ENCODE results near the gene LMF1.
"Not testable (repeated sequence)": the region's sequence is repeated elsewhere in the genome, so short reads cannot be mapped to it uniquely, and the experiment has no call there.

LMF1 gene

DNA sequence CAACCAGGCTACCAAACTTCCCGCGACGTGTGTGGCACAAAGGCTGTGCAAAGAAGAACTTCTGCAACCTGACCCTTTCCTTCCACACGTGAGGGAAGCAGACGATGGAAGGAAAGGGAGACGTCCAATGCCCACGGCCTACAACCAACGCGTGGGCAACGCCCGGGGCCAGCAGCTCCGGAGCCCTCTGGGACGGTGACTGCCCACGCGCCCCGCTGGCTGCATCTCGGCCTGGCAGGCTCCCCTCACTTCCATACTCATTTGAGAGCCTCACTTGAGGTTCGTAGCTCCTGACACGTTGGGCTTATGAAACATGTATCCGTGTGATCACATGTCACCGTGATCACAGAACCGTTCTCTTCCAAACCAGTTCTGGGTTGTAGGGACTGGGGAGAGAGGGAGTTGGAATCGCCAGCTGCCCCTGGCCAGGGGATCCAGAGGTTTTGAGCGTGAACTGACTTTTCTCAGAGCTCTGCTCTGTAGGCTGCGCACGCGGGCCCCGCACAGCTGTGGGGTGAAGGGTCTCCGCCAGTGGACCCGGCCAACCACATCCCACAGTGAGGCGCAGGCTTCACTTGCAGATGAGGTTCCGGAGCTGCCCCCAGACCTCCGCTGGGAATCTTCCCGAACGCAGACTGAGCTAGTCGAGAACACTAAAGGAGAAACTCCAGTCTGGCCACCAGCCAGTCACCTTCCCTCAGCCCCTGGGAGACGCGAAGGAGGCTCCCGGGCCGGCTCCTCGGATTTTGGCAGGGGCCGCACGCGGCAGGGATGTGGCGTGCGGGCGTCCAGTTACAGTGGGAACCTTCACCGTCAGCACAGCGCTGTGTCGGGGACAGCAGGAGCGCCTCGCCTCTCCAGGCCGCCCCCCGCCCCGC, 1.0 kb downstream of the LMF1 start:
- no peak for DNase-seq

DNA sequence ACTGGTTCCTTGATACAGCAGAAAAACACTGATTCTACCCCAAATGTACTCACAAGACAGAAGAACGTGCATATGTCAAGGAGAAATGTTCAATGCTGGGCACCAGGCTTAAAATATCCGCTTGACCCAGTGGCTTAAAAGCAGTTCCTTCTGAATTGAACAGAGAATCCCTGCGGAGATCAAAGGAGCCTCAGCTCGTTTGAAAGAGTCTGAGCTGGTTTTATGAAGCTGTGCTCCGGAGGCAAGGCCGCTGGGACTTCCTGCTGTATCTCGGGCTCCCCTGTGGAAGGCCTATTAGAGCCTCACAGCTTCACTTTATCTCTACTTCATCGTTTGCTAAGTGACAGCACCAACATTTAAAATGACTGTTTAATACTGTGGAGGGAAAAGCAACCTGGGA, 2.2 kb downstream of the LMF1 start:
- DNase-seq, result no peak

DNA sequence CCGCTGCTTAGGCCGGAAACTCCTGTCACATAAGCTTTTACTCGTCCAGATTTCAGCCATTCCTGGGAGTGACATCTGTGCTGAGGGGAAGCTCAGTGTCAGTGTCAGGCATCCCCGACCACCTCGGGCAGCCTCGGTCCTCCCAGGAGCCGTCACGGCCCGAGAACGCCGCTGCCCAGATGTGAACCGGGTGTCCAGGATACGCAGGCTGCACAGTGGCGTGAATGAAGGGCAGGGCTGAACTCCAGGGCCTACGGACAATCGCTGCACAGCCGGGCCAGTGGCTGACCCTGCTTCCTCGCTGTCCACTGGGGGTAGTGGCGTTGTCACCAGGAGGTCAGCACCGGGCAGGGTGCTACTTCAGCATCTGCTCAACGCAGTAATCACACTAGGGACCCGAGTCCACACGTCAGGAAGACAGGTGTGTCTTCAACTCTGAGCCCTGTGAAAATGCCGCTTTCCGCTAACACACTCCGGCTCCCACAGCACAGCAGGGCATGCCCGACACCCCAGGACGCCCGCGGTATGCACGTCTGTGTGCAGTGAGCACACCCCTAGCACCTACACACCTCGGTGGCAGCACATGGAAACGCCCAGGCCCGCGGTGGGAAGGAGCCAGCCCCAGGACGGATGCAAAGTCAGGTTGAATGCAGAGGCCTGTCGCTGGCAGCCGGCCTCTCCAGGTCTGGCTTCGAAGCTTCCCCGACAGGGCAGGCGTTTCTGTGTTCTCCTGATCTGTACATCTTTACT, 3.1 kb downstream of the LMF1 start:
- no peak for DNase-seq

DNA sequence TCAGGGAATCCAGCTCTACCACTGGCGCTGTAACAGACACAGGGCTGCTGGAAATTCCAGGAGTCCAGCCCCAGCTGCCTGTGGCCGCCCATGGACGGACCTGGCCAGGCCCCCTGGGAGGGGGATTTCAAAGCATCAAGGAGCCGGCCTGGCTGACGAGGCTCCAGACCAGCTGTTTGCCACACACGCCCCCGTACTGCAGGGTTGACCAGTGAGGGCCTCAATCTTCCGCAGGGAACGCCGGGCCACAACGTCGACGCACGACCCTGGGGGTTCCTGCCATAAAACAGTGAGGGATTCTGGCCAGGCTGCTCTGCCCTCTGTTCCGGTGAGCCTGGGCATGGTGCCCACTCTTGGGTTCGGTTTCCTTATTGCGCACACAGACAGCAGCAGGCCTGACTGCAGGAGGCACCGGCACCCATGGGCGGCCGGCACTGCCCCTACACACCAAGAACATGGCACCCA, 3.7 kb downstream of the LMF1 start:
- no peak for DNase-seq

DNA sequence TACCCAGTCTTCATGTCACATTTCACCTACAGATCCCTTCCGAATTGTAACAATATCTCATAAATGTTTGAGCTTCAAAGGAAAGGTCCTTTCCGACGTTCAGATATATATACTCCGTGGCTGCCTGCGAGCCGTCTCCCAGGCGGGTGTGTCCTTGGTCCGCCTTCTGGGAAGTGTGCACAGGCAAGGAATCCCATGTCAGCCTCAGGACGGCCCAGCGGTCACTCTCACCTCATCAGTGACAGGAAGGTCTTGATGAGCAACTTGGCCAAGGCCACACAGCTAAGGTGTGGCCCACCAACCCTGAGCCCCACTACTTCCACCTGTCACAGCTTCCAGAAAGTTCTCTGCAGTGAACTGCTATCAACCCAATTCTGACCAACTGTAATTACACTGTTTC, 4.3 kb downstream of the LMF1 start:
- DNase-seq, result no peak

DNA sequence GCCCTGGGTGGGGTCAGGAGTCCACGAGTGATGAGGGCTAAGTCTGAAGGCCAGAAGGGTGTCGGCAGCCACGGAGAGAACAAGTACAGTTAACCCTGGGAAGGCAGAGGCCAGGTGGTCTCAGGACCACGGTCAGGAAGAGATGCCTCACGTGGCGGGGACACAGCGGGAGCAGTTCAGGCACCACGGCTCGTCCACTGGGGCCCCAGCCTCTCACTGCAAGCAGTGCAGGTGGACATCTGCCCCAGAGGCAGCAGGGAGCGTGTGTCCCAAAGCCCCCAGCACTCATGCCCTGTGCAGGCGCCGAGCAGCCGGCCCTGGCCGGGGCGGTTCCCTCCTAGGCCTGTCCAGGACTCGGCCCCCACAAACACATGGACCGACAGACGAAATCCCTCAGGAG, 4.7 kb downstream of the LMF1 start:
- DNase-seq, result no peak

DNA sequence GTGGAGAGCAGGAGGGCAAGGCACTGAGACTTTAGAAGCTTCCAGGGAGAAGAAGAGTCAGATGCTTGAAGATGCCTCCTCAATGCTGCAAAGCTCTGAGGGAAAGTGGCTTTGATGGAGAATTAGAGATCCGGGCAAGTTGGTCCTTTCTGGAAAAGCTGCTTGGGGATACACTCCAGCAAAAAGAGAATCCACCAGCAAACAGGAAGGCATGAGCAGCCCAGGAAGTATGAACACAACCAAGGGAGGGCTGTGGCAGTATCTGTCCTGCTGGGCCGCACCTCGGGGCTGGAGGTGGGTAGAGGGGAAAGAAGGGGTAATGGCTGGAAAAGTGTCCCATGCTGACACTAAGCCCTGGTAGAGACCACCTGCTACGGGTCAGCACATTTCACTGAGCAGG, 5.3 kb downstream of the LMF1 start:
- no peak for DNase-seq

DNA sequence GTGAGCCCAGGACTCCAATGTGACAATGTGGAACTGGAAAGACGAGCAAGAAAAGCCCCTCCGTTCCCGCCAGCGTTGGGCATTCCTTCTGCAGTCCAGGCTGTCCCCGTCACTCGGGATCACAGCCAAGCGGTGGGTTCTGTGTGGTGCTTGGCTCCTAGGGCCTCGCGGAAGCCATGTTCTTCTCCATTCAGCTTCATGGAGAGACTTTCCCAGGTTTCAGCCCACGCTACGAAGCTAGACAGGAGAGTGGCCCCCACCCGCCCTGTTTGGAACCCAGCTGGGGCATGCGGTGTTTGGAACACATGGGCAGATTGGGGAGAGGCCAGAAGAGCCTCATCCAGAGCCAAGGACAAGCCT, 5.8 kb downstream of the LMF1 start:
- no peak for DNase-seq

DNA sequence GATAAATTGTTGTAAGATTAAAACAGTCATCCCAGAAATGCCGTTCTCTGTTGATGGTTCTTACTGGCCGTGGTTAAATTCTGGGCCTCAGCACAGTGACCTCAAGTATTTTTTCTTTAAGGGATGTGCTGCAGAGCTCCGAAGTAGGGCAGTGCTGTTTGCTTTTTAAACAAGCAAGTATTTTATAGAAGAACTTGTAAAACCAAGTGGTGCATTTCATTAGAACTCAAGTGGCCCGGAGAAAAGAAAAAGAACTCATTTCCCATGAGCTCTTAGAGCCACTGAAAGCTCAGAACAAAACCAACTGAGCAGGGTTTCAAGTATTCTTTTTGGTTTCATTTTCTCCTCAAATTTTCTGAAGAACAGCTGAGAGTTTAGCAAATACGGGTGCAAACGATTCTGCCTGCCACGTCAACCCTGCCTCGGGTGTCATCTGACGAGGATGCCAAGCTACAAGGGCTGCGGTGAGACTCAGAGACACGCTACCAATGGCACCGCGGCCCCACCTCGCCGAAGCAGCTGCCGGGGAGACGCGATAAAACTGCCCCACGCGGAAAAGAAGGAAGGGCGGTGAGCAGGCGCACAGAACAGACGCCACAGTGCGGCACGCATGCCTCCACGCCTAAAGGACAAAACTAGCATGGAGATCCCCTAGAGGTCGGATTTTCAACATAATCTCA, 6.3 kb downstream of the LMF1 start:
- peak; percentile 63 for DNase-seq

DNA sequence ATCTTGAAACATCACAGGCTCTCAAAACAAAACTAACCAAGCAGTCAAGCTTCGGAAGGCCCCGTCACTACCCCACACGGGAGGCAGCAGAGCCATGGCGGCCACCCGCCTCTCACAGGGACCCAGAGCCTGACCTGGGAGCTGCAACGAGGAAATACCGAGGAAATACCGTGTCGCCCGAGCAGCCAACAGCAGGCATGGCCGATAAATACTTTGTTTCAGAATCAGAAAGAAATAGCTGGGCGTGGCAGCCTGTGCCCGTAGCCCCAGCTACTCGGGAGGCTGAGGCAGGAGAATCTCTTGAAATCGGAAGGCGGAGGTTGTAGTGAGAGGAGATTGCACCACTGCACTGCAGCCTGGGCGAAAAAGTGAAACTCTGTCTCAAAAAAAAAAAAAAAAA, 6.9 kb downstream of the LMF1 start:
- no peak for DNase-seq

DNA sequence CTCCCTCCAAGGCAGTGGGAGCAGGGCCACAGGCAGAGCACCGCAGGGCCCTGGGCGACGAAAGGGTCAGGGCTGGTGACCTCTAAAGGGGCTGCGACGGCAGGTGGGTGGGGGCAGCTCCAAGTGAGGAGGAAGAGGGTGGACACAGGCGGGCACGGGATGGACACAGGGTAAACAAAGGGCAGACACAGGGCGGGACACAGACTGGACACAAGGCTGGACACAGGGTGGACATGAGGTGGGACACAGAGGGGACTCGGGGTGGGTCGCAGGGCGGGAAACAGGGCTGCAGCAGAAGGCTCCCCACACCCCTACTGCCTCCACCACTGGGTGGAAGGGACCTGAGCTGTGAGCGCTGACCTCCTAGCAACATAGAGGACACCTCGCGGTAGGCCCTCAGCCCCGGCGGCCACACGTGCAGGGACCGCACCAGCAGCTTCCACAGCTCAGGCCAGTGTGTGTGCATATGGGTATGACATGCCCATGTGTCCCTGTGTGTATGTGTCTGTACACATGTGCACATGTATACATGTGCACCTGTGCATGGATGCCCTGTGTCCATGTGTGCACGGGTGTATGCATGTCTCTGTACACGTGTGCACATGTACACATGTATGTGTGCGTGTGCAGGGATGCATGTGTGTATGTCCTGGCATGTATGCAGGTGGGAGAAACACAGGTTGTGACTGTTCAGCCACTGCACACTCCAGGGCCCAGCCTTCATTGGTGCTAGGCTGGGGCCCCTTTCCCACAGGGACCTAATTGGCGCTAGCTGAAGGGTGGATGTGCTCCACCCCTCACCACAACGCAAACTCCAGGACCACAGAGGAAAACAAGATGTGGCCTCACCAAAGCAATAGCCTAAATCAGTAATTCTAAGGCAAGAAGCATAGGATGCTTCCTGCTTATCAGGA, 7.6 kb downstream of the LMF1 start:
- no peak for DNase-seq

DNA sequence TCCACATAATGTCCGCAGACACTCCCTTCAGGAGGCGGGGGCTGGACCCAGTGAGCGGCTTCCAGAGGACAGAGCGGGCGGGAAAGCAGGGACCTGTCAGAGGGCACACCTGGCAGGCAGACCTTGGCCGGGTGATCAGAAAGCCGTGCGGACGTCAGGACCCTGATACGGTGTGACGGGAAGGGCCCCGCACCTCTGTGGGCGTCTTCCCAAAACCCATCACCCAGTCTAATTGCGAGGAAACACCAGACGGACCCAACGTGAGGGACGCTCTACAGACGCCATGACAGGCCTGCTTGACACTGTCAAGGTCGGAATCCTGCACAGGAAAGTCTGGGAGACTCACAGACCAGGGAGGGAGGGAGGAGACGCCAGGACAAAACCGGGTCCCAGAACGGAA, 8.4 kb downstream of the LMF1 start:
- DNase-seq, result no peak

DNA sequence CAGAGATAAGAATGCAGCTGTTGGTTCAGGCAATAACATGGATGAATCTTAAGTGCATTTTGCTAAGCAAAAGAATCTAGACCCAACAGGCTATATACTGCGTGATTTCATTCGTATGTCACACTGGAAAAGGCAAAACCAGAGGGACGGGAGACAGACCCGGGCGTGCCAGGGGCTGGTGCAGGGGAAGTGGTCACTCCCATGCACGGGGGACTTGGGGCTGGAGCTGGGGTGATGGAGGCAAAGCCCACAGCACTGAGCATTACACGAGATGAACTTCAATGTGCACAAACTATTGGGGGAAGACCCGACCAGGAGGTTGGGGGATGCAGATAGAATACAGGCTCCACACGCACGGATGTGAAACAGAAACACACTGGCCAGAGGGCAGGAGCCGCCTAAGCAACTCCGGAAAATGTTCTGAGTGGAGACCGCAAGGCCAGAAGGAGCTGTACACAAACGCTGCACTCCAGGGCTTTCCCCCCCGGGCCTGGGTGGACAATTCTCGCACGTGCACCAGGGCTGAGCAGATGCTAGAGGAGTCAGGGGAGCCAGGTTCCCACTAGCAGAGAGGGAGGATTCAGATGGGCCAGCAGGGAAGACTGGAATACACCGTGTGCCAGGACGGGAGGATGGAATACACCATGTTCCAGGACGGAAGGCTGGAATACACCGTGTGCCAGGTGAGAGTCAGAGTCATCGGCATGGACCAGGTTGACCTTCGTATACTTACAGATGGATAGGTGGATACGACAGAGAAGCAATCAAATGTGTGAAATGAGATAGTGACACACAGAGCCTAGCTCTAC, 11.3 kb downstream of the LMF1 start:
- no peak for DNase-seq

DNA sequence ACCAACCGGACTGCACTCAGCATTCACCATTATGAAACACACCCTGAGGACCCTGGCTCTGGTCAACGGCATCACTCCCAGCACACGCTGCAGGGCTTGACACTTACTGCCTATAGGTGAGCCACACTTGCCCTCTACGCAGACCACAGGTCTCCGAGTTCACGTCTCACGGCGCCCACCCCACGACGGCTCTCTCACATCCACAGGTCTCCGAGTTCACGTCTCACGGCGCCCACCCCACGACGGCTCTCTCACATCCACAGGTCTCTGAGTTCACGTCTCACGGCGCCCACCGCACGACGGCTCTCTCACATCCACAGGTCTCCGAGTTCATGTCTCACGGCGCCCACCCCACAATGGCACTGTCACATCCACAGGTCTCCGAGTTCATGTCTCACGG, 15.0 kb downstream of the LMF1 start:
- not testable (repeated sequence) for DNase-seq

DNA sequence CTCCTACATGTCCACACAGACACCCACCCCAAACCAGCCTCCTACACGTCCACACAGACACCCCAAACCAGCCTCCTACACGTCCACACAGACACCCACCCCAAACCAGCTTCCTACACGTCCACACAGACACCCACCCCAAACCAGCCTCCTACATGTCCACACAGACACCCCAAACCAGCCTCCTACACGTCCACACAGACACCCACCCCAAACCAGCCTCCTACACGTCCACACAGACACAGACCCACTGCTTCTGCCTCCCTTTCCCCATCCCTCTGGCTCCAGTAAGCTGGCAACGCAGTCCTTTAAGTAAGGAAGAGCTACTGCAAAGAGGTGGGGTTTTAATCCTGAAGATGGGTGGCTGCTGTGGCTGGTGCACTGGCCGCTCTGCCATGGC, 17.0 kb downstream of the LMF1 start:
- not testable (repeated sequence) for DNase-seq

DNA sequence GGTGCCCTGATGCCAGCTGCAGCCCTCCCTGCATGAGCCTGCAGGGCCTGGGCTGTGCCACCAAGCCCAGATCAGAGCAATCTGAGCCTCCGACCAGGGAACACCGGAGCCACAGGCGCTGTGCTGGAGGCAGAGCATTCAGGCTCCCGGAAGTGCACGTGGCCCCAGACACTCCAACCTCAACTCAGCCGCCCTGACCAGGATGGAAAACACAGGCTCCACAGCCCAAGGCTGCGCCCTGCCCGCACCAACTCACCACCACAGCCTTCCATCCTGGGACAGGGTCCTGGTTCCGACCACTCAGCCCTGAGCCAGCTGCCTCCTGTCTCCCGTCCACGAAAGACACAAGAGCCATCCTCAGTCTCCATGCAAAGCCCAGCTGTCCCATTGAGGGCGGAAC, 18.5 kb downstream of the LMF1 start:
- no peak for DNase-seq

DNA sequence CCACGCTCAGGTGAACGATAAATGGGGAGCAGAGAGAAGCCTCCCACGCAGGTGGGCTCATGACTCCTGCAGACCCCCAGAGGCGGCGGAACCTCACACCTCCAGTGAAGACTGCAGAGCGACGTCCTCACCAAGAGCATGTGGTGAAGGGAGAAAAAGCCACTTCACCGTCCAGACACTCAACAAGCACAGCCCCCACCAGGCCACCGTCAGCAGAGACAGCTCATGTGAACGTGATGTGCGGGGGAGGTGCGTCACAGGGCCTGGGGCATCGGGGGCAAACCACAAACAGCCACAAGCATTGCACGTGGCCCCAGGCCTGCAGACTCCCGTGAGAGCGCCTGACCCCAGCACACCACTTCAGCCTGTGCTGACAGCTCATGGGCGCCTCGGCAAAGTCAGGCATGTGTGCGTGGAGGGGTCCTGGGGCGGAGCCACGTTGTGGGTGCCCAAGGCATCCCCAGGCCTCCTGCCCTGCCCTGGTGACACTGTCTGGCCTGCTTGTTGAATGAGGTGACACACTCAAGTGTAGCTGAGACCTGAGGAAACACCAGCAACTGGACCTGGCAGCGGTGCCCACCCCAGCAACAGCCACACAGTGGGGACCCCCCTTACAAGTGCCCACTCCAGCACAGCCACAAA, 19.0 kb downstream of the LMF1 start:
- DNase-seq, result no peak

DNA sequence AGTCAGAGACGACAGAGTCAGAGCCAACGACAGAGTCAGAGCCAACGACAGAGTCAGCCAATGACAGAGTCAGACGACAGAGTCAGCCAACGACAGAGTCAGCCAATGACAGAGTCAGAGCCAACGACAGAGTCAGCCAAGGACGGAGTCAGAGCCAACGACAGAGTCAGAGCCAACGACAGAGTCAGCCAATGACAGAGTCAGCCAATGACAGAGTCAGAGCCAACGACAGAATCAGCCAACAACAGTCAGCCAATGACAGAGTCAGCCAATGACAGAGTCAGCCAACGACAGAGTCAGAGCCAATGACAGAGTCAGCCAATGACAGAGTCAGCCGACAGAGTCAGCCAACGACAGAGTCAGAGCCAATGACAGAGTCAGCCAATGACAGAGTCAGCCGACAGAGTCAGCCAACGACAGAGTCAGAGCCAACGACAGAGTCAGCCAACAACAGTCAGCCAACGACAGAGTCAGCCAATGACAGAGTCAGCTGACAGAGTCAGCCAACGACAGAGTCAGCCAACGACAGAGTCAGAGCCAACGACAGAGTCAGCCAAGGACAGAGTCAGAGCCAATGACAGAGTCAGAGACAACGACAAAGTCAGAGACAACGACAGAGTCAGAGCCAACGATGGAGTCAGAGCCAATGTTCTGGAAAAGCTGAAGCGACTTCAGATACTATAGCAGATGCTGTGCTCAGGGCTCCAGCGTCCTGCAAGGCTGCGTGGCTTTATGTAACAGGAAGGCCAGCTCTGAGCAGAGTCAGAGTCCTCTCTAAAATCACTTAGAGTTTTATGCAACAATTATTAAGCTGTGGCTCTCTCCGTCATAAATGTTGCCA, 19.8 kb downstream of the LMF1 start:
- not testable (repeated sequence) for DNase-seq

DNA sequence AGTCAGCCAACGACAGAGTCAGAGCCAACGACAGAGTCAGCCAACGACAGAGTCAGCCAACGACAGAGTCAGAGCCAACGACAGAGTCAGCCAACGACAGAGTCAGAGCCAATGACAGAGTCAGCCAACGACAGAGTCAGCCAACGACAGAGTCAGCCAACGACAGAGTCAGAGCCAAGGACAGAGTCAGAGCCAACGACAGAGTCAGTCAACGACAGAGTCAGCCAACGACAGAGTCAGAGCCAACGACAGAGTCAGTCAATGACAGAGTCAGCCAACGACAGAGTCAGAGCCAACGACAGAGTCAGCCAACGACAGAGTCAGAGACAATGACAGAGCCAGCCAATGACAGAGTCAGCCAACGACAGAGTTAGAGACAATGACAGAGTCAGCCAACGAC, 22.0 kb downstream of the LMF1 start:
- DNase-seq, result not testable (repeated sequence)

DNA sequence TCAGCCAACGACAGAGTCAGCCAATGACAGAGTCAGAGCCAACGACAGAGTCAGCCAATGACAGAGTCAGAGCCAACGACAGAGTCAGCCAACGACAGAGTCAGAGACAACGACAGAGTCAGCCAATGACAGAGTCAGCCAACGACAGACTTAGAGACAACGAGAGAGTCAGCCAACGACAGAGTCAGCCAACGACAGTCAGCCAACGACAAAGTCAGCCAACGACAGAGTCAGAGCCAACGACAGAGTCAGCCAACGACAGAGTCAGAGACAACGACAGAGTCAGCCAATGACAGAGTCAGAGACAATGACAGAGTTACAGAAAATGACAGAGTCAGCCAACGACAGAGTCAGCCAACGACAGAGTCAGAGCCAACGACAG, 22.9 kb downstream of the LMF1 start:
- not testable (repeated sequence) for DNase-seq

Measured in activated CD4-positive, alpha-beta T cell treated with anti-CD3 and anti-CD28 coated beads for 1 hour (primary cell).